Kidney epithelial cell (primary cell): ENCODE data around the gene TUSC2. TPM values are rescaled to one million over a fixed set of nuclear protein-coding genes. Genes with fewer than 3 reads are reported as not detected.

Experiments
- DNase-seq: peaks from one replicate; pipeline ENCODE4 v3.0.0-alpha.2; 2010; ENCODE audit warnings: low read depth
- H3K27me3 ChIP-seq: 2 replicates; pipeline ENCODE4 v1.6.0; 2011; ENCODE audit warnings: low read length; ENCODE audit not compliant: control insufficient read depth, insufficient read depth
- H3K36me3 ChIP-seq: 2 replicates; pipeline ENCODE4 v1.5.1; 2011; ENCODE audit warnings: low read length; ENCODE audit not compliant: control insufficient read depth, insufficient read depth
- H3K4me3 ChIP-seq: 2 replicates; pipeline ENCODE4 v1.5.1; 2011; ENCODE audit warnings: low read depth, mild to moderate bottlenecking, control low read depth, low read length
- CTCF ChIP-seq: IDR thresholded peaks from 2 replicates; pipeline ENCODE4 v1.5.1; 2011; ENCODE audit warnings: mild to moderate bottlenecking, moderate library complexity, low read length, control low read depth, inconsistent platforms; ENCODE audit not compliant: insufficient read depth, poor library complexity, severe bottlenecking
- total RNA-seq: library from RNA; depleted of rRNA; stranded (reverse); fragments of >200 nt; gene quantifications from 2 replicates; pipeline ENCODE4 v1.2.3, GENCODE V29; 2015

The TUSC2 gene
- total RNA-seq, 1 donor from 2014 or later: 58.3 TPM

GRCh38 chr3:50356553-50356952 is 28.5 kb upstream of the TUSC2 start:
- TF ChIP-seq CTCF: no peak
- Histone ChIP-seq H3K36me3 (peaks cover 2% of the 10 kb centered on the region), H3K4me3 (no peak overlapping the region), H3K27me3 (no peaks in the 10 kb centered on the region)
- no peak for DNase-seq

GRCh38 chr3:50355829-50356552 is 28.0 kb upstream of the TUSC2 start:
- Histone ChIP-seq H3K36me3 (peaks cover 2% of the 10 kb centered on the region), H3K4me3 (no peak overlapping the region), H3K27me3 (no peaks in the 10 kb centered on the region)
- no peak for DNase-seq
- TF ChIP-seq CTCF: no peak

- H3K36me3 ChIP-seq: peaks cover 2% of the 10 kb centered on the region
- no peaks in the 10 kb centered on the region for H3K27me3 ChIP-seq
- no peak overlapping the region for H3K4me3 ChIP-seq
- no peak for DNase-seq
- TF ChIP-seq CTCF: no peak
Observed at GRCh38 chr3:50354850-50355249, 26.8 kb upstream of the TUSC2 start.

GRCh38 chr3:50354186-50354764 is 26.3 kb upstream of the TUSC2 start:
- DNase-seq: no peak
- H3K4me3 ChIP-seq: no peak overlapping the region
- H3K36me3 ChIP-seq: peaks cover 2% of the 10 kb centered on the region
- no peaks in the 10 kb centered on the region for H3K27me3 ChIP-seq
- TF ChIP-seq CTCF: no peak

GRCh38 chr3:50353245-50354004 is 25.4 kb upstream of the TUSC2 start:
- no peak for DNase-seq
- no peak overlapping the region for H3K4me3 ChIP-seq
- no peaks in the 10 kb centered on the region for H3K27me3 ChIP-seq
- H3K36me3 ChIP-seq: peaks cover 2% of the 10 kb centered on the region
- no peak for TF ChIP-seq CTCF
